ENCODE data around the gene ADGRE1.

The ADGRE1 gene, protein sequence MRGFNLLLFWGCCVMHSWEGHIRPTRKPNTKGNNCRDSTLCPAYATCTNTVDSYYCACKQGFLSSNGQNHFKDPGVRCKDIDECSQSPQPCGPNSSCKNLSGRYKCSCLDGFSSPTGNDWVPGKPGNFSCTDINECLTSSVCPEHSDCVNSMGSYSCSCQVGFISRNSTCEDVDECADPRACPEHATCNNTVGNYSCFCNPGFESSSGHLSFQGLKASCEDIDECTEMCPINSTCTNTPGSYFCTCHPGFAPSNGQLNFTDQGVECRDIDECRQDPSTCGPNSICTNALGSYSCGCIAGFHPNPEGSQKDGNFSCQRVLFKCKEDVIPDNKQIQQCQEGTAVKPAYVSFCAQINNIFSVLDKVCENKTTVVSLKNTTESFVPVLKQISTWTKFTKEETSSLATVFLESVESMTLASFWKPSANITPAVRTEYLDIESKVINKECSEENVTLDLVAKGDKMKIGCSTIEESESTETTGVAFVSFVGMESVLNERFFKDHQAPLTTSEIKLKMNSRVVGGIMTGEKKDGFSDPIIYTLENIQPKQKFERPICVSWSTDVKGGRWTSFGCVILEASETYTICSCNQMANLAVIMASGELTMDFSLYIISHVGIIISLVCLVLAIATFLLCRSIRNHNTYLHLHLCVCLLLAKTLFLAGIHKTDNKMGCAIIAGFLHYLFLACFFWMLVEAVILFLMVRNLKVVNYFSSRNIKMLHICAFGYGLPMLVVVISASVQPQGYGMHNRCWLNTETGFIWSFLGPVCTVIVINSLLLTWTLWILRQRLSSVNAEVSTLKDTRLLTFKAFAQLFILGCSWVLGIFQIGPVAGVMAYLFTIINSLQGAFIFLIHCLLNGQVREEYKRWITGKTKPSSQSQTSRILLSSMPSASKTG

DNA sequence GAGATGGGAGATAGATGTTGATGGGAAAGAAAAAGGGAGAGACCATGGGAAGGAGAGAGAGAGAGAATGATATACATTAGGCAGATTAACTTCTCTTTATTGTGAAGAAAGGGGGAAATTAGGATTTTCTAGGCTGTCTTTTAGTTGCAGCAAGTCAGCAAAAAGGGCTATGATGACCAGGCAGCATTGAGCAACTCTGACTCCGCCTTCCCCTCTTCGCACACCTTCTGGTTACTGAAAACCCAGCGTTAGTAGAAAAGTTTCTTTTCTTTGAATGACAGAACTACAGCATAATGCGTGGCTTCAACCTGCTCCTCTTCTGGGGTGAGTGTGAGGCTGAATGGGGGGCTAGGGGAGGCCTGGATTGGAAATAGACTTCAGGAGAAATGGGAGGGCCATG lies at the start of gene ADGRE1:
Gene ADGRE1 (plus strand): TSS at position 264 of the 400 bp plus-strand sequence. CDS start 30 bp downstream, at position 294.
- H3K4me3 ChIP-seq (ENCODE audit: low read depth, low read length), result no peak within 1 kb of the TSS
- DNase-seq (ENCODE audit: low read depth), result no peak
- TF ChIP-seq, protein P1, sequence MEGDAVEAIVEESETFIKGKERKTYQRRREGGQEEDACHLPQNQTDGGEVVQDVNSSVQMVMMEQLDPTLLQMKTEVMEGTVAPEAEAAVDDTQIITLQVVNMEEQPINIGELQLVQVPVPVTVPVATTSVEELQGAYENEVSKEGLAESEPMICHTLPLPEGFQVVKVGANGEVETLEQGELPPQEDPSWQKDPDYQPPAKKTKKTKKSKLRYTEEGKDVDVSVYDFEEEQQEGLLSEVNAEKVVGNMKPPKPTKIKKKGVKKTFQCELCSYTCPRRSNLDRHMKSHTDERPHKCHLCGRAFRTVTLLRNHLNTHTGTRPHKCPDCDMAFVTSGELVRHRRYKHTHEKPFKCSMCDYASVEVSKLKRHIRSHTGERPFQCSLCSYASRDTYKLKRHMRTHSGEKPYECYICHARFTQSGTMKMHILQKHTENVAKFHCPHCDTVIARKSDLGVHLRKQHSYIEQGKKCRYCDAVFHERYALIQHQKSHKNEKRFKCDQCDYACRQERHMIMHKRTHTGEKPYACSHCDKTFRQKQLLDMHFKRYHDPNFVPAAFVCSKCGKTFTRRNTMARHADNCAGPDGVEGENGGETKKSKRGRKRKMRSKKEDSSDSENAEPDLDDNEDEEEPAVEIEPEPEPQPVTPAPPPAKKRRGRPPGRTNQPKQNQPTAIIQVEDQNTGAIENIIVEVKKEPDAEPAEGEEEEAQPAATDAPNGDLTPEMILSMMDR (conservative IDR thresholded peaks at IDR 0.05; ENCODE audit: low read depth, low read length), result no peak

GRCh38 chr19:6838062-6838655 lies 49.2 kb upstream of the ADGRE1 start:
- H3K4me3 ChIP-seq (ENCODE audit: low read depth, low read length), result no peak overlapping the region
- no peak for DNase-seq (ENCODE audit: low read depth)
- TF ChIP-seq, protein P1 (conservative IDR thresholded peaks at IDR 0.05; ENCODE audit: low read depth, low read length), result no peak

- DNase-seq (ENCODE audit: low read depth), result no peak
- H3K4me3 ChIP-seq (ENCODE audit: low read depth, low read length), result no peak overlapping the region
- TF ChIP-seq, protein P1 (conservative IDR thresholded peaks at IDR 0.05; ENCODE audit: low read depth, low read length), result no peak
These were observed 44.3 kb upstream of the ADGRE1 start for GRCh38 chr19:6842871-6843607.

DNA sequence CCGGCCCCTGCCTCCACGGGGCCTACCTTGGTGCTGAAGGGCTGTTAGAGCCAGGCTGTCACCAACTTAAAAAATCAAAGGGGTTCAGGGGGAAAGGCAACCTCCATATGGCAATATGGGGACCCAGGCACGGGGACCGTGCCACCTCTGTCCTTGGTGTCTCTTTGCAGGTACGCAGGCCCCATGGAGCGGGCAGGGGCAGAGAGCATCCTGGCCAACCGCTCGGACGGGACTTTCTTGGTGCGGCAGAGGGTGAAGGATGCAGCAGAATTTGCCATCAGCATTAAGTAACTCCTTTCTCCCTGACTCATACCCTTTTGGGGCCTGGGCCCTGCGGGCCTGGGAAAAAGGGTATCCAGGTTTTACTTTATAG lies 39.6 kb upstream of the ADGRE1 start:
- TF ChIP-seq, protein P1 (conservative IDR thresholded peaks at IDR 0.05; ENCODE audit: low read depth, low read length), result no peak
- no peak for DNase-seq (ENCODE audit: low read depth)

DNA sequence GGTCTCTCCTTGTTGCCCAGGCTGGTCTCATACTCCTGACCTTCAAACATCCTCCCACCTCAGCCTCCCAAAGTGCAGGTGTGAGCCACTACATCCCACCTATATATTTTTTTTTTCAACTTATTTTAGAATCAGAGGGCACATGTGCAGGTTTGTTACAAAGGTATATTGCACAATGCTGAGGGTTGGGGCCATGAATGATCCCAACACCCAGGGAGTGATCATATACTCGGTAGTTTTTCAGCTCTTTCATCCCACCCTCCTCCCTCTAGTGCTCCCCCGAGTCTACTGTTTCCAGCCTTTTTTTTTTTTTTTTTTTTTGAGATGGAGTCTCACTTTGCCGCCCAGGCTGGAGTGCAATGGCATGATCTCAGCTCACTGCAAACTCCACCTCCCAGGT lies 38.4 kb upstream of the ADGRE1 start:
- no peak for DNase-seq (ENCODE audit: low read depth)
- no peak overlapping the region for H3K4me3 ChIP-seq (ENCODE audit: low read depth, low read length)
- TF ChIP-seq, protein P1 (conservative IDR thresholded peaks at IDR 0.05; ENCODE audit: low read depth, low read length), result no peak

More for the DNA sequence above, 39.6 kb upstream of the ADGRE1 start:
- no peak overlapping the region for H3K4me3 ChIP-seq (ENCODE audit: low read depth, low read length)

DNA sequence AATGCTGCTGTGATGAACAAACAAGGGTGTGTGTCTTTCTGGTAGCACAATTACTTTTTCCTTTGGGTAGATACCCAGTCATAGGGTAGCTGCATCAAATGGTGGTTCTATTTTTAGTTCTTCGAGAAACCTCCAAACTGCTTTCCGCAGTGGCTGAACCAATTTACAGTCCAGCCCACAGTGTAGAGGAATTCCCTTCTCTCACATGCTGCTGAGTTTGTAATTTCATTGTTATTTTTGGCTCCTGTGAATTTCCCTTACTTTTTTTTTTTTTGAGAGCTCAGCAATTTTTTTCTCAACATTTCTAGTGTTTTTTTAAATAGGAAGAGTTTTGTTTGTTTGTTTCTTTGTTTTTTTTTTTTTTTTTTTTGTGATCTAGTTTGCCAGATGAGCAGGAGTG lies 37.5 kb upstream of the ADGRE1 start:
- H3K4me3 ChIP-seq (ENCODE audit: low read depth, low read length), result no peak overlapping the region
- TF ChIP-seq, protein P1 (conservative IDR thresholded peaks at IDR 0.05; ENCODE audit: low read depth, low read length), result no peak
- DNase-seq (ENCODE audit: low read depth), result peak; percentile 61

Measured in choroid plexus epithelial cell (primary cell).